ENCODE results near the gene KLHL41.

DNA sequence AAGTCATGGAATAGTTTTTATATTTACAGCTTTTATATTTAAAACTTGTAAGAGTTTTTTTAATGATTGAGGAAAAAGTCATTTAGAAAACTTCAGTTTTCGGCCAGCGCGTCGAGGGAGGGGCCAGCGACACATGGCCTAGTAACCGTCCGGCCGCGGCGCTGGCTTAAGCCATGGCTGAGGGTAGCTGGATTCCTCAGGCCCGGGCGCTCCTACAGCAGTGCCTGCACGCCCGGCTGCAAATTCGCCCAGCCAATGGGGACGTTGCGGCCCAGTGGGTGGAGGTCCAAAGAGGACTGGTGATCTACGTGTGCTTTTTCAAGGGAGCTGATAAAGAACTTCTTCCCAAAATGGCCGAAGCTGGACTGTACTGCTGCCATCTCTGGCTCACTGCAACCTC lies 4.9 kb upstream of the KLHL41 start:
- TF ChIP-seq, protein P1, sequence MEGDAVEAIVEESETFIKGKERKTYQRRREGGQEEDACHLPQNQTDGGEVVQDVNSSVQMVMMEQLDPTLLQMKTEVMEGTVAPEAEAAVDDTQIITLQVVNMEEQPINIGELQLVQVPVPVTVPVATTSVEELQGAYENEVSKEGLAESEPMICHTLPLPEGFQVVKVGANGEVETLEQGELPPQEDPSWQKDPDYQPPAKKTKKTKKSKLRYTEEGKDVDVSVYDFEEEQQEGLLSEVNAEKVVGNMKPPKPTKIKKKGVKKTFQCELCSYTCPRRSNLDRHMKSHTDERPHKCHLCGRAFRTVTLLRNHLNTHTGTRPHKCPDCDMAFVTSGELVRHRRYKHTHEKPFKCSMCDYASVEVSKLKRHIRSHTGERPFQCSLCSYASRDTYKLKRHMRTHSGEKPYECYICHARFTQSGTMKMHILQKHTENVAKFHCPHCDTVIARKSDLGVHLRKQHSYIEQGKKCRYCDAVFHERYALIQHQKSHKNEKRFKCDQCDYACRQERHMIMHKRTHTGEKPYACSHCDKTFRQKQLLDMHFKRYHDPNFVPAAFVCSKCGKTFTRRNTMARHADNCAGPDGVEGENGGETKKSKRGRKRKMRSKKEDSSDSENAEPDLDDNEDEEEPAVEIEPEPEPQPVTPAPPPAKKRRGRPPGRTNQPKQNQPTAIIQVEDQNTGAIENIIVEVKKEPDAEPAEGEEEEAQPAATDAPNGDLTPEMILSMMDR (IDR thresholded peaks at IDR 0.05): no peak
- no peak for TF ChIP-seq POLR2A (IDR thresholded peaks at IDR 0.05)
